Left renal pelvis (tissue), 4 donors: ENCODE results near the gene HPCAL1. TPM values are rescaled to one million over a fixed set of nuclear protein-coding genes. Genes with fewer than 3 reads are reported as not detected.

Source experiments
- DNase-seq, 4 donors: peaks; one replicate each; pipeline ENCODE4 v3.0.0-alpha.2; 2013; ENCODE audit warnings: low read depth in 4 of 4, low spot score in 3 of 4
- polyA plus RNA-seq, 4 donors: library from polyadenylated mRNA; unstranded; fragments of 120-200 nt; gene quantifications; one replicate each; pipeline ENCODE4 v1.2.1, GENCODE V29; 2013; ENCODE audit not compliant: insufficient read length in 4 of 4

HPCAL1 gene
- polyA plus RNA-seq, 4 donors: 10.9 to 35.4 (median 23.2) TPM

- no peak for DNase-seq
Measured at GRCh38 chr2:10319892-10320574, 17.3 kb downstream of the HPCAL1 start.

GRCh38 chr2:10320575-10320931 lies 17.8 kb downstream of the HPCAL1 start:
- no peak for DNase-seq

DNA sequence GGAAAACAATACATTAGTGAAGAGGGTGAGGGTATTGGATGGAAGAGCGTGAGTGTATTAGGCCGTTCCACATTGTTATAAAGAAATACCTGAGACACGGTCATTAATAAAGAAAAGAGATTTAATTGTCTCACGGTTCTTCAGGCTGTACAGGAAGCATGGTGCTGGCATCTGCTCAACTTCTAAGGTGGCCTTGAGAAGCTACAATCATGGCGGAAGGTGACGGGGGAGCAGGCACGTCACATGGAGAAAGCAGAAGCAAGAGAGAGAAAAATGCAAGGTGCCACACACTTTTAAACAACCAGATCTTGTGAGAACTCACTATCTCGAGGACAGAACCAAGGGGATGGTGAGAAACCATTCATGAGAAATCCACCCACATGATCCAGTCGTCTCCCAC lies 18.2 kb downstream of the HPCAL1 start:
- DNase-seq: no peak

GRCh38 chr2:10321622-10322021 lies 18.9 kb downstream of the HPCAL1 start:
- no peak for DNase-seq

GRCh38 chr2:10322481-10322880 lies 19.8 kb downstream of the HPCAL1 start:
- DNase-seq: no peak

- DNase-seq: no peak
Measured at GRCh38 chr2:10322973-10323372, 20.3 kb downstream of the HPCAL1 start.

DNA sequence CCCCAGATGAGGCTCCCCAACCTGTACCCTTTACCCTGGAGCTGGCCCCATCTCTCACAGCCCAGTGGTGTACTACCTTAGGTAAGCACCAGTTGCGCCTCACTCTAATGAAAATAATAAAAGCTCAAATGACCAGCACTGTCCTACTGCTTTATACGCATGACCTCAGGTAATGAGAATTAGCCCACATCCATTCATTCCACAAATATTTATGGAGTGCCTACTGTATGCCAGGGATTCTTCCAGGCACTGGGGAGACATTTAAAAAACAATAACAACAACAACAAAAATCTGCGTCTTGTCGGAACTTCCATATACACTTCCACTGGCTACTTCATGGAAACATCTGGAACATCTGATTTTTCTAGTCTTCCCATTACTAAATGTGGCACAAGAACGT lies 20.8 kb downstream of the HPCAL1 start:
- DNase-seq: no peak

DNA sequence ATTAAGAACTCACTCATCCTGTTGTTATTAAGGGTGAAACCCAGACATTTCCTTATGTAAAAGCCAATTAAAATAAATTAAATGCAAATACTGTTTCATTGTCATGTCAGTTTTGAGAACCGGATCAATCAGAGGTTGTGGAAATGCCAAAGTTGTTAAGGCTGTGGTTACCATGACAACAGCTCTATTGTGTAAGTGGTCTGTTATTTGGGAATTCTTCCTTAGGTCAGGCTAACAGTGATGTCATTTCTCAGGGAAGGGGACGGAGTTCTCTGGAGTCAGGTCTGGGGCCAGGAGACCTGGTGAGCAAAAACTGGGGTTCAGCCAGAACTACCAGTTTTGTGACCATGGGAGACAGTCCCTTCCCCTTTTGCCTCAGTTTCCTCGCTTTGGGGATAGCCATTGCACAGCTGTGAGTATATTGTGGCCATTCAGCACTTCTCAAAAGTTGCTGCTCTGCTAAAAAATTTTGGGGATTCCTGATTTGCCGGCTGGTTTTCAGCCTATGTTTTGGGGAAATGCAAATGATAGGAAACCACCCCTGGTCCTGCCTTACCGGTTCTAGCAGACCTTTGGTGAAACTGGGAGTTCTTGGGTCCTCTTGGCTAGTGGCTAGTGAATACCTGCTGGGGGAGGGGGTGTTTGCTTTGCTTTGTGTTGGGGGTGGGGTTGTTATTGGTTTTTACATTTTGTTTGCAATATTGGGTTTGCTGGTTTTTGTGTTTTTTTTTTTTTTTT lies 21.6 kb downstream of the HPCAL1 start:
- no peak for DNase-seq

- DNase-seq: no peak
Measured at GRCh38 chr2:10325278-10326145, 22.8 kb downstream of the HPCAL1 start.

GRCh38 chr2:10326151-10326616 lies 23.5 kb downstream of the HPCAL1 start:
- DNase-seq: no peak

DNA sequence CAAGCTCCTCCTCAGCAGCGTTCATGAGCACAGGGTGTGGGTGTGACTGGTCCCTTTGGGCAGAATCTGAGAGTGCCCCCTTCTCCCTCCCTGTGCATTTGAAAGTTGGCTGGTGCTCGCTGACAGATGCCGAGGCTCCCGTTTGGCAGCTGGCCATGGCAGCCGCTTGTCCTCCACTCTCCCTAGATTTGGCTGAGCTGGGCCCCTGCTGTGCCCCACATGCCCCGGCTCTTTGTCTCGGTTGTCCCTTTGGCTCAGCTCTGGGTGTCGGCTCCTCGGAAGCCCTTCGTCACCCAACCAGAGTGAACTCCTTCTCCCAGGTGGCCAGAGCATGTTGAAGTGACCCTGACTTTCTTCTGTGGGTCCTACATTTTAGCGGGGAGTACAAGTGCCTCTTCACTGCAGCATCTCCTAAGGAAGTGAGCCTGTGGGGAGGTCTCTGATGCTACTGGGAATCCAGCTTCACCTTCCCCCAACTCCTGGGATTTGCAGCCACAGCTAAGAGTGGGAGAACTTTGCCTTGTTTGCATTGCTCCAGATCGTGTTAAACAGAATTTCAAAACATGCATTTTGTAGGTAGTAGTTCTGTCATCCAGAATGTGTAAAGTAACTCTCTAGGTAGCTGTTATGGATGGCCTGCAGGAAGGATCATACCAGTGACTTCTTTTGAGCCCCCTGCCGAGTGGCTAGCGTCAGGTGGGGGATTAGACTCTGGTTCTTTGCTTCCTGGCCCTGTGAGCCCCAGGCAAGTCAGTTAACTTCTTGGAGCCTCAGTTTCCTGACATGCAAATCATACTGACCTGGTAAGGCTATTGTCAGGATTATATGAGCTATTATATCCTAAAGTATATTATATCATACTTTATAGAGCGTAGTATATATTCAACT lies 24.2 kb downstream of the HPCAL1 start:
- no peak for DNase-seq

DNA sequence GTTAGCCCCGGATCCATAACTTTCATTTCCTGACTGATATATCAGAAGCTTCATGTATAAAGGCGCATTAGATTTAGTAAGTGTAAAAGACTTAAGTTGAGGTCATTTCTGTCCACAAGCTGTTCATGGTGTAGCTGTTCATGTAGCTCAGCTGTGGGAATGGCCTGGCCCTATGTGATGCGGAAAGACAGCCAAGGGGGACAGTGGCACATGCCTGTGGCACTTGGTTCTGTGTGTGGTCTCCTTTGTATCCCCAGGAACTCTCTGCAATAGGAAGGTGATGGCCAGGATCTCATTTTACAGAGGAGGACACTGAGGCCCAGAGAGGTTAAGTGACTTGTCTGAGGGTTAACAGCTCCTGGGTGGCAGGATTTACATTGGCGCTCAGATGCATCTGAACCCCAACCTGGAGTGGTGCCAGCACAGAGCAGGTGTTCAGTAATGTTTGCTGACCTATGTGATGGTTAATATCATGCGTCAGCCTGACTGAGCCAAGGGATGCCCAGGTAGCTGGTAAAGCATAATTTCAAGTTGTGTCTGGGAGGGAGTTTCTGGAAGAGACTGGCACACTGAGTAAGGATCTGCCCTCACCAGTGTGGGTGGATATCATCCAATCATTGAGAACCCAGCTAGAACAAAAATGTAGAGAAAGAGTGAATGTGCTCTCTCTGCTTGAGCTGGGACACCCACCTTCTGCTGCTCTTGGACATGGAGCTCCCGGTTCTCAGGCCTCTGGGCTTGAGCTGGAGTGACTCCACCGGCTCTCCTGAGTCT lies 25.4 kb downstream of the HPCAL1 start:
- no peak for DNase-seq

GRCh38 chr2:10328670-10329579 lies 26.2 kb downstream of the HPCAL1 start:
- no peak for DNase-seq

GRCh38 chr2:10329580-10329879 lies 26.8 kb downstream of the HPCAL1 start:
- no peak for DNase-seq

DNA sequence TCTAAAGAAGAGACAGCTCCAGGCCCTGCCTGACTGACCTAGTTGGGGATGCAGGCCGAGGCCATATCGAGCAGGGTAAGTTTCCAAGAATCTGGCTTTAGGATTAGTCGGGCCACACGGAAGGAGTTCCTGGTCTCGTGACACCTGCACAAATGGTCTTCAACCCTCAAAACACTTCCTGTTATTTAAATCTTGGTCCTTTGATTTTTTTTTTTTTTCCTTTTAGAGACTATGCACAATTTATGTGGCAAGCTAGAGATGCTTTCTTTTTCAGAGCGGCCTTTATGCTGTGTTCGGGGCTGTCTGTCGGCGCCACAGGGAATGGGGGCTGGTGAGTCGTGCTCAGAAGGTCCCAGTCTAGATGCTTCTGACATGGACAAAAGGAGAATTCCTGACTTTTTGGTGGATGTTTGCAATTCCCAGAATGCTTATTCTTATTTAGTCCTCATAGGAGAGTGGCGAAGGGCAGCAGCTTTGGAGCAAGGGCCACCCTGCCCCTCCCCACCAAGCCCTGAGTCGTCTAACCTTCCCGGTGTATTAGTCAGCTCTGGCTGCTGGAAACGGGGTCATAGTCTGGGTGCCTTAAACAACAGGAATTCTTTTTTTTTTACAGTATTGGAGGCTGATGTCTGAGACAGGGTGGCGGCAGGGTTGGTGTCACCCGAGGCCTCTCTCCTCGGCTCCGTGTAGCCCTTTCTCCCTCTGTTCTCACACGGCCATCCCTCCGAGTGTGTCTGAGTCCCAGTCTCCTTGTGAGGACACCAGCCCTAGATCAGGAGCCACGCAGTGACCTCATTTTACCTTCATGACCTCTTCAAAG lies 27.4 kb downstream of the HPCAL1 start:
- DNase-seq: no peak

DNA sequence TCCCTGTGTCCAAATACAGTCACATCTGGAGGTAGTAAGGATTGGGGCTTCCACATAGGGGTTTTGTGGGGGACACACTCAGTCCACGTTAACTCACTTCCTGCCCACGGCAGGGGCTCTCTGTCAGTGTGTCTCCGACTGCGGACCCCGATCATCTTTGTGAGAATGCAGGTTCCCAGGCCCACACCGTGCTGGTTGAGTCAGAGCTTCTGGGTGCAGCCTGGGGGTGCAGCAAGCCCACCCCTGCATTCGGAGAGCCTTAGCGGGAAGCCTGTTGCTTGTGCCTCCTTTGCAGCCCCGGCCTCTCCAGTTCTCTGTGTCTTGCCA lies 28.0 kb downstream of the HPCAL1 start:
- DNase-seq: no peak

DNA sequence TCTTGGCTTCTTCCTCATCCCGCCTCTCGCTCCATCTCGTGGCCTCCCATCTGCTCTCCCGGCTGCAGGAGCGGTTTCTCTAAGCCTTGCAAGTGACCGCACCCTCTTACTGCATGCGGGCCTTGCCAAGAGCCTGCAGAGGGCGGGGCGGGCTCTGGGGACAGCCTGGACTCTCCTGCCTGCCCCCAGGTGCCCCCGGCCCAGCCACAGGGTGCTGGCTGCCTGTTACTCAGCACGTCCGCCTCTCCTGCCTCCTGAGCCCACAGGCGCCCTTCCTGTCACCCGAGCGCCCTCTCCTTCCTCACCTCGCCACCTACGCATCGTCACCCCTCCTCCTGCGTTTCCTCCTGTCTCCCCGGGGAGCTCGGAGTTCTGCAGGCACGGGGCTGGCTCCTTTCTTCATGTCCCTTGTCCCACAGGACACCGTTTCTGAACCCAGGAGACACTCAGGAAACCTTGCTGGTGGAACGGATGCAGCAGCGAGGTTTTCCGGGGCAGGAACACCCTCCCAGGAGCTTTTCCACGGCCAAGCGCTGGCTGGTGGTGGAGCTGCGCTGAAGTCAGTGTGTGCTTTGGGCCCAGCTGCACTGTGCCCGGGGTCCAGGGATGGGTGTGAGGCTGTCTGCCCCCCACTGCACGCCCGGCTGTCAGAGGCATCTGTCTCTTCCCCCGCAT lies 28.5 kb downstream of the HPCAL1 start:
- no peak for DNase-seq
